GM18519 (cell line): ENCODE measurements around the gene ABHD13.
A peak's percentile ranks its signal among the peaks of the same experiment; 100 is the strongest.
"Not testable (repeated sequence)": the region's sequence is repeated elsewhere in the genome, so short reads cannot be mapped to it uniquely, and the experiment has no call there.

Experiments used
- ATAC-seq: cut with Tn5 transposase; IDR thresholded peaks from one replicate; pipeline ENCODE4 v1.9.1; 2021; ENCODE audit warnings: mild to moderate bottlenecking, moderate library complexity; ENCODE audit not compliant: unreplicated experiment, low FRiP score

The ABHD13 gene

DNA sequence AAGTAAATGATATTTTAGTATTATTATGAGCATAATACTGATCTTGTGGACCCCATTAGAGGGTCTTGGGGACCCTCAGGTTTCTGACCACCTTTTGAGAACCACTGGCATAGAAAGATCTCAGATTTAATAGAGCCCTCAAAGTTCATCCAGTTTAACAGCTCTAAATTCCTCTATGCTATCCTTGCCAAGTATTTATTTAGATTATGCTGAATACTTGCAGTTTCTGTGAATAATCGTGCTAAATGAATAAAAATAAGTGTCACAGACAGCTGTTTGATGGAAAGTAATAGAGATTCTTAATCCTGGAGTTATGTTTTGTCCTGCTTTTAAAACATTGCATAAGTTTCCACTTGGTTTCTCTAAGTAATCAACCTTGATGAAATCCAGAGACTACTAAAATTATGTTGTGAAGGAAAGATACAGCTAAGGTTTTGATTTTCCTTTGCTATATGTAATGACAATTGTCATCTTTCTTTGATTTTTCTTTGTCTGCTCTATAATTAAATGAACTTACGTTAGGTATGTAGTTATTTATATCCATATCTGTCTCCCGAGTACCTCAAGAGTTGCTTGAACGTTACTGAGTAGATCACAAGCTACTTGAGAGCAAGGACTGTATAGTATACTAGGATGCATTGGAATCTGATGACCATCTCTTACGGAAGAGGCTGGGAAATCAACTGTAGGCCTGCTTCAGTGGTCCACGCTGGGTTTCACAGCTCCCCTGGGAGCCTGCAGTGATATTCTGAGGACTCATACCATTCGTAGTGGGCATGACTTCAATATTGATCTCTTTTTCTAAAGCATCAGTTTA lies 5.7 kb downstream of the ABHD13 start:
- ATAC-seq, result no peak

DNA sequence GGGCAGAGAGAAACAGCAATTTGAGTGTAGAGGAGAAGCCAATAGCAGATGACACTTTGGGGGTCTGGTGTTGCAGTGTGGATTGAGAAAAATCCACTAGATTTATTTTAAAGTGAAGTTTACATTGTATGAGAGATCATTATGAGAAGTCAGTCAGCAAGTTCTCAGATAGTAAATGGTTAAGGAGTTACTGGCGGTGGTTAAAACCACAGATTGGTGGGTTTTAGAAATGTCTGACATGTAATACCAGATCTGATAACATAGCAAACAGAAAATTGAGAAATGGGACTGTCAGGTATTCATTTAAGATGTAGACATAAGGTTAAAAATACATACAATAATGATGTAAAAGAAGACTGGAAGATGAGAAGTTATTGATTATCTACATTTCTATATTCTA lies 7.2 kb downstream of the ABHD13 start:
- peak; percentile 45 for ATAC-seq

DNA sequence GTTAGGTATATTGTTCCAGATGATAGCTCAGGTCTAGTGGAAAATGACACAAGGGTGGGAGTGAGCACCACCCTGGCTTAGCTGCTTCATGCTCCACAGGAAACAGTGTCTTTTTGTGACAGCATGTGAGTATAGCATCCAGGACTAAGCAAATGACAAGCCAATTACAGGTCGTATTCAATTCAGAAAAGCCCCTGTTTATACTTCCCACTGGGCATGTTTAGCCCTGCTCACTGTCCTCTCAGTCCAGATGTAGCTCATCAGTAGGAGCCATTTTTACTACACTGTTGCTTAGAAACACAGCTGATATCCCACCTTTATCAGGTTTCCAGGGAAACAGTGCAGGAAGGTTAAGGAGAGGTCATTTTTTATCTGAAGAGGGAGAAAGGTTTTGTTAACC lies 8.0 kb downstream of the ABHD13 start:
- ATAC-seq, result peak; percentile 37

DNA sequence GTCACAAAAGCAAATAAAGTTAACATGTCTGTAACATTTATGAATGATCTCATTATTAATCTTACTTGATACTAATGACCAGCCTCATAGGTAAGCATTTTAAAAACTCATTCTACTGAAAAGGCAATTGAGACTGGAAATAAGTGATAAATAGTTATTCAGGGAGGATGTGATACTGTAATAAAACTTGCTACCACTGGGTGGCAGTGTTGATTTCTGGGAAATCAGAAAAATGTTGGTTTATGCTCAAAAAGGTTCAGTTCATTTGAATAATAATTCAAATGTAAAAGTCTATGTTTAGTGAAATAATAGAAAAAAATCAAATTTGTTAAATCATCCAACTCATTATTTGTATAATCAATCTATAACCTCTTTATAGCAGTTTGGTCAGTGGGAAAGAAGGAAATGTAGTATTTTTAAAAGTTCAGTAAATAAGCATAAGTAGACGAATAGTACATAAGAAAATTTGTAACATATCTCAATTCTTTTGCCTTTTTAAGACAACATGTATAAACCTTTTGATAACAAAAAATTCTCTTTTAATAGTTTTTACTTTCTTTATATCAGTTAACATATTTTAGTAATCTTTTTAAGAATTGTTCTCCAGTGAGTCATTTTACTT lies 9.6 kb downstream of the ABHD13 start:
- peak; percentile 34 for ATAC-seq

DNA sequence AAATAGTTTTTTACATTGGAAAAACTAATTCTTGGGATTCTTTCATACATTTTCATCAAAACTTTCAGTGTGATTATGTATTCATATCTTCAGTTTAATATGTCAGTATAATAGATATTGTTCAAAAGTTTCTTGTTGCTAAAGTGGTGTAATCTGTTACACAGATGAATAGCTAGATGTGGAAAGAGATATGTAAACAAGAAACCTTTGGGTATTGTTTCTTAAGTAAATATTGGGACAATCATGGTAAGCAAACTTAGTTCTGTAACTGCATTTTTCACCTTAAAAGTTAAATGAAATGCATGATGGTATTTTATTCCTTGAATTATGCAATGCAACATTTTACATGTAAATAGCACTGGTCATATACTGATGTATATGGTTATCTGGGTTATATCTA lies 12.2 kb downstream of the ABHD13 start:
- ATAC-seq, result no peak

DNA sequence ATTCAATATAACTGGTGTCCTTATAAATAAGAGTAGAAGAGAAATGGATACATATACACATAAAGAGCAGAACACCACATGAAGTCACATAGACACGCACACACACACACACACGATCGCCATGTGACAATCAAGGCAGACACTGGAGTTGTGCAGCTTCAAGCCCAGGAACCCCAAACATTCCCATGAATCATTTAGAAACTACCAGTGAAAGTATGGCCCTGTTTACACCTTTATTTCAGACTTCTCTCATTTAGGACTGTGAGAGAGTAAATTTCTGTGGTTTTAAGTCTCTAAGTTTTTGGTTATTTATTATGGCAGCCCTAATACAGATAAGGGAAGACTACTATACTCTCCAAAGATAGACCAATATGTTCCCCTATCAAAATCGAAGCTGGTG lies 31.0 kb downstream of the ABHD13 start:
- peak; percentile 56 for ATAC-seq

DNA sequence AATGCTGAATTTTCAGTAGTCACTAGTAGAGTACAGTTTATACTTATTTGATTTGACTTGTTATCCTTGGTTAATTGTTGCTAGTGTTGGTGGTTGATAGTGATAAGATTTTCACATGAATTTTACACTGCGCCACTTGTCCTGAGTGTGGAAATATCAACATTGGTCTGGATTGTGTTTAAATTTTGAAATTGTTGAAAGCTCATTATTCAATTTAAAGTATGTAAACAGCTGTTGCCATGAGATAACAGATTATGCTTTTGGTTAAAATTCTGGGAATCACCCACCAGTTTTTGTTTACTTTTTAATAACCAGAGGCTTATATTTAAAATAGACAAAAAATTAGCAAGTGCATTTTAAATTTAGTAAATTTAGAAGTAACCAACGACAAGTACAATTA lies 39.1 kb downstream of the ABHD13 start:
- no peak for ATAC-seq

DNA sequence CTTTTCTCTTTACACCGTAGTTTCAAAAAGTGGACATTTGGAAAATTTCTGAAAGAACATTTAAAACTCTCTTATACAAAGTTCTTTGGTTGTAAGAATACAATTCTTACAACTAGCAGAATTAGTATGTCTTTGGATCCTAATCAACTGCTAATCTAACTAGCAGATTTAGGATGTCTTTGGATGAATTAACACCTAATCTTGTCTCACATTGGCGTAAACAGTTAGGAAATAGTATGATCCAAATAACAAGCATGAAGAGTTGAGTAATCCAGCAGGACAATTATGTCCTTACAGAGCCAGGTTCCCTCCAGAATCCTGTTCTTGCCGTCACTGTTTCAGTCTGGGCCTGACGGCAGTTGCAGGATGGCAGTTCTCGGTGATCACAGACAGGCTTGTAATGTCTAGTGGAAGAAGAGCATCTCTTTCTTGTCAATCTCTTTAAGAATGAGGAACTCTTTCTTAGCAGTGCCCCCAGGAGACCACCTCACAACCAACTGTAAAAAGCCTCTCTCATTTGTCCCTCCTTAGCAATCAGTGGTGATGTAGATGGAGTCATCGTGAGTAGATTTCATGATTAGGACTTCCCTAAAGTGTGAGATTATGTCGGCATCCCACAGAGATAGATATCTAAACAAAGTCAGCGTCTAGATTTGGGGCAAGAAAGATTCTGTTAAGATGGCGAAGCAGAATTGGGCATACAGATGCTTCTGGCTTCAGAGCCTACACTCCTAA lies 45.6 kb downstream of the ABHD13 start:
- ATAC-seq, result no peak

DNA sequence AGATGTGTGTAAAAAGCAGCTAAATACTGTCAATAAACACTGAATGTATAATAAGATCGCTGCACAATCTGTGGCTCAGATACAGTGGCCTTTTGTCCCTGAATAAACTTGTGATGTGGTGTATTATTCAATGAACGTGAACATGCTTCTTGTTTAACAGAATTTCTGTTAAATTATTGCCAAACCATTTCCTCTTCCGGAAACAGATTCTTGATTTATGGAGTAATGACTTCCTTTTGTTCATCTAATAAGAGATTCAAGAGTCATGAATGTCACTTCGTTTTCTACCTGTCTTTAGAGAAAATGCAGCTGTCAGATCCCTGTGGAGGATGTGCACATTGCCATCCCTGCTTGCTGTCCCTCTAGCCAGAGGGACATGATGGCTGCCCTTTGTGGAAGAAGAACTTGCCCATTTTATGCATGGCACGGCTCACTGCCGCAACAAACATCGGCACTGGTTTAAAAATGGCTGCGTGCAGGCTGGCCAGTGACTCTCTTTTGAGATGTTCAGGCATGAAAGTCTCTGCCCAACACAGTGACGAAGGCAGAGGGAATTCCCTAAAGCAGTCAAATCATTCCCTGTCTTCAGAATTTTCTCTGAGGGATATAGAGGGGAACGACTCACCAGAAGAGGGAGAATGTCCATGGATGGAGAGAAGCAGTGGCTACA lies 48.3 kb downstream of the ABHD13 start:
- ATAC-seq, result no peak

DNA sequence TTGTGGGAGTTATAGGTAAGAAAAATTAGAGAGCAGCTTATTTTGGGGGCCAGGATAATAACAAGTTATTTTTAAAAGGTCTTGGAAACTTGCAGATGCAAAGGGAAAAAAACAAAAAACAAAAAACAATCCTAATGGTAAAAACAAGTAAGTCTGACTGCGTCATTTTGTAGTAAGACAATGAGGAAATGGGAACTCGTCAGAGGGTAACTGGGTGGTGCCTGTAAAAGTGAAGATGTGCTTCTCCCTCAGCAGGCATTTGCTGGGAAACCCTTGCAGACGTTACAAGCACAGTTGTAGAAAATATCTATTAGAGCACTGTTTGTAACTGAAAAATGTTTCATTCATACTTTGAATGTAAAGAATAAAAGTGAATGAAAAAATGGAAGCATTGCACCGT lies 49.2 kb downstream of the ABHD13 start:
- no peak for ATAC-seq

DNA sequence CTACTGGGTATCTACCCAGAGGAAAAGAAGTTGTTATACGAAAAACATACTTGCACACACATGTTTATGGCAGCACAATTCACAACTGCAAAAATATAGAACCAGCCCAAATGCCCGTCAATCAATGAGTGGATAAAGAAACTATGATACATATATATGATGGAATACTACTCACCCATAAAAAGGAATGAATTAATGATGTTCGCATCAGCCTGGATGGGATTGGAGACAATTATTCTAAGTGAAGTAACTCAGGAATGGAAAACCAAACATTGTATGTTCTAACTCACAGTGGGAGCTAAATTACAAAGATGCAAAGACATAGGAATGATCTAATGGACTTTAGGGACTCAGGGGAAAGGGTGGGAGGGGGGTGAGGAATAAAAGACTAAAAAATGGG lies 49.7 kb downstream of the ABHD13 start:
- not testable (repeated sequence) for ATAC-seq

DNA sequence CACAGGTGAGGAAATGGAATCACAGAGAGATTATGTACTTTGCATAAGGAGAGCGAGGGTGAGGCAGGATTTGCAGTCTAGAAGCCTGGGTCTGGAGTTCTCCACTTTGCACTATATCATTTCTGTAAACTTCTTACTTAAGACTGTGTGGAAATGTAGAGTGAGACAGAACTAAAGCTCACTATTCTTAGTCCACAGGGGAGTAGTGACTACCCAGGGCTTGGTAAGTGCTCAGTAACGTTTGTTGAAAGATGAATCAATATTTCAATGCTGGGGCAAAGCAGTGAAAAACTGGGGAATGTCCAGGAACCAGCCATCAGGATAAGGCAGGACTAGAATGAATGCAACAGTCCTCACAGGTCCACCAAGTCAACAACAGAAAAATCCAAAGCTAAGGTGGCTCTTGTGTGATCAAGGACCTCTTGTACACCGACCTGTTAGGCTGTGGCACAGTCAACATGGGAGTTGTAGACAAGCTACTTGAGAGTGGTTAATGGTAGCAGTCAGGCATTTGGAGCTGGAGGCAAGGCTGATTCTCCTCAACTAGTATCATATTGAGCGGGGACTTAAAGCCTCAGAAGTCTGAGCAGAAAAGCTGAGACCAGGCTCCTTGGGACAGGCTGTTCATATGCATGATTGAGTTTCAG lies 50.4 kb downstream of the ABHD13 start:
- ATAC-seq, result no peak

DNA sequence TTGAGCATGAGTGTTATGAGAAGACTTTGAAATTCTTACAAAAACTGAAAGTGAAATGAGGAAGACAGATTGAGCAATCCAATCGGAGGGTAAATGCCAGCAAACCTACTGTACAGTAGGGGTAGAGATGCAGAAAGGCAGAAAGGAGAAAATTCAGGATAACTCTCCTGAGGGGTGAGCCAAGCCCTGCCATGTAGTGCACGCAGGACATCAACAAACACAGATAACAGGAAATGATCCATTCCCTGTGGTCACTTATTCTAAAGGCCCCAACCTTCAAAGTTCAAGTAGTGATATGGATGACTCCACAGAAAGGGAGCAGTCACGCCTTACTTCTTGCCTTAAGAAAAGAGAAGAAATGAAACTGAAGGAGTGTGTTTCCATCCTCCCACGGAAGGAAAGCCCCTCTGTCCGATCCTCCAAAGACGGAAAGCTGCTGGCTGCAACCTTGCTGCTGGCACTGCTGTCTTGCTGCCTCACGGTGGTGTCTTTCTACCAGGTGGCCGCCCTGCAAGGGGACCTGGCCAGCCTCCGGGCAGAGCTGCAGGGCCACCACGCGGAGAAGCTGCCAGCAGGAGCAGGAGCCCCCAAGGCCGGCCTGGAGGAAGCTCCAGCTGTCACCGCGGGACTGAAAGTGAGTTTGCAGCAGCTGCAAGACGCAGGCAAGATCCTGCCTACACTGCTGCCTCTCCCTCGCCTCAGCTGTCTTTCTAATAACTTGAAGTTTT lies 51.6 kb downstream of the ABHD13 start, which contains the start of gene TNFSF13B:
TSS of gene TNFSF13B (plus strand) at position 118 of the 728 bp plus-strand sequence. CDS start at position 296, 178 bp downstream.
- ATAC-seq, result peak; percentile 66

DNA sequence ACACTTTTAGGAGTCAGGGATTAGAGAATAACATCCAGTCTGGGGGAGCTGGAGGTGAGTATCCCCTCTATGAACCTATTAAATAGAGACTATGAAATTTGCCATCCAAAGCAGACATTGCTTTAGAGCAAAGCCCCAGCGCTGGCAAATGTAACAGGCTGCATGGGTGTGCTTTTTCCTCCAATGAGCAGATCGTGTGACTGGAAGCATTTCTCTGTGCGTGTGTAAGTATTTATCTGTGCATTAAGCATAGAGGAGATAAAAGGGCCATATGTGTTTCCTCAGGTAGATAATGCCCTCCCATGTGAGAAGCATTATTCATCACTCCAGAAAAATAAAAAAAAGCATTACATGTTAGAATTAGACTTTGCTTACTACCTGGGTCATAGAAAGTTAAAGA lies 52.2 kb downstream of the ABHD13 start:
- ATAC-seq, result no peak

DNA sequence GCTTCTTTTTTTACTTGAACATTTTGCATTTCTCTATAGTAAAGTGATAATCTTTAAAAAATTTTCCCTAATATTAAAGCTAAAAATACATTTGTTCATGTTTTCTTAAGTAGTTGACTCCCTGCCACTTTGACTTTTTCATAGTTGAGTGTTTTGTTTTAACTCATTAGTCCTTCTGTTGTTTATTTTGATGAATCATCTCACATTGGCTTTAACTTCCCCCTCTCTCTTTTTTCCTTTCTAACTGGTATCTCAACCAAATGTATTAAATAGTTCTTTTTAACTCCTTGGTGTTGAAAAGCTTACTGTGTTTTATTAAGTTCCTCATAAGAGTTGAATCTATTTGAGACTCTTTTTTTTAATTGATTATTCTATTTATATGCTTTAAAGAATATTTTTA lies 54.1 kb downstream of the ABHD13 start:
- ATAC-seq, result no peak

DNA sequence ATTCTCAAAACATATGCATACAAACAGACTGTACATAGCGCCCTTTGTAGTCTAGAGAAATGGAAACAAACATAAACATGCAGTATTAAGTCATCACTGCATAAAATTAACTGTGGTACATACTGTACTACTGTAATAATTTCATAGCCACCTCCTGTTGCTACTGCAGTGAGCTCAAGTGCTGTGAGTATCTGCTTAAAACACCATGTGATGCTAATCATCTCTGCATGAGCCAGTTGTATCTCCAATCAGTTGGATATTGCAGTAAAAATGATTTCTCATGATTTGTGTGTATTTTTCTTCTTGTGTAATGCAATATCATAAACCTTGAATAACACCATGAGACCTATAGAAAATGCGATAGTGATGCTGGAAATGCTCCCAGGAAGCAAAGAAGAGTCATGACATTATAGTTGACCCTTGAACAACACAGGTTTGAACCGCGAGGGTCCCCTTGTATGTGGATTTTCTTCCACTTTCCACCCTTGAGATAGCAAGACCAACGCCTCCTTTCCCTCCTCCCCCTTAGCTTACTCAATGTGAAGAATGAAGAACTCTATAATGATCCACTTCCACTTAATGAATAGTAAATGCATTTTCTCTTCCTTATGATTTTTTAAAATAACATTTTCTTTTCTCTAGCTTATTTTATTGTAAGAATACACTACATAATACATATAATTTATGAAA lies 55.4 kb downstream of the ABHD13 start:
- no peak for ATAC-seq

DNA sequence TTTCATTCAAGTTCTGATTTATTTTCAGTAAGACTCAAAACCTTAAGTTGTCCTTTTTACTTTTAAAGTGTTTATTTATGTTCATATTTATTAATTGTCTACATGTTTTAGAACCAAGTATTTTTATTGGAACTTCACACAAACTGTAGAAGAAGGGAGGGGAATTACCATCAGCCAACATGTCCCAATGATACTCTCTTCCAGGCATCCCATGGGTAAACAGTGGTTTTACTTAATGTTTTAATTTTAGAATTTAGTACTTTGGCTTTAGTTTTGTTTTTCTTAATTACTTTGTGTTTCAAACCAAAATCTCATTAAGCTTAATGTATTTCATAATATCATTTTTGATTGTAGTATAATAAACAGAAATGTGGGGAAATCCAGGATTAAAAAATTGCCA lies 56.5 kb downstream of the ABHD13 start:
- ATAC-seq, result no peak

DNA sequence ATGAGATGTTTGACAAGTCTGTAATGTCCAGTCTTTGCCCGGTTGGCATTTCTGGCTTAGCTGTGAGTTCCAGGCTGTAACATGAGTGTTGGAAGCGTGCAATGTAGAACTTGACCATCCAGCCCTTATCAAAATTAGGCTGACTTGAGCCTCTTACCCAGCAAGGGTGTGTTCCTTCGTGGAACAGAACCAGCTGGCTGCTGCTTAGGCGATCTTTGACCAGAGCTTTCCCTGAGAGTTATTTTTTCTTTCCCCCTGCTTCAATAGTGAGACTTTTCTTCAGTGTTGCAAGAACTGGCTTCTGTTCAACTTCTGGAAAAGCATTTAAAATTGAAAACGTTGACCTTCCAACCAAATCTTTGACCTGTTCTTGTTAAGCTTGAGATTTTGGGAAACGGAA lies 57.9 kb downstream of the ABHD13 start:
- ATAC-seq, result no peak

DNA sequence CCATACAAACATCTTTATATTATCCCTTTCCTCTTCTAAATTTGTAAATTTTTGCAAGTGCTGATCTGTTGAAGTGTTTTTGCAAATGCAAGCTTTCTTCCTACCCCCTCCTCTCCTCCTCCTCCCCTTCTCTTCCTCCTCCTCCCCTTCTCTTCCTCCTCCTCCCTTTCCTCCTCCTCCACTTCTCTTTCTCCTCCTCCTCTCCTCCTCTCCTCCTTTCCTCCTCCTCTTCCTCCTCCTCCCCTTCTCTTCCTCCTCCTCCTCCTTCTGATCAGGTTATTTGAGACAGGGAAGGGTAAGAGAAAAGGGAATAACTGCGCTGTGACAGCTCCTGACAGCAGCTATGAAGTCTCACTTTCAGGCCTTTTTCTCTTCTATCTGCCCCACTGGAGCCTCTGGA lies 60.3 kb downstream of the ABHD13 start:
- ATAC-seq, result no peak
